Measurements from ENCODE around the gene MYO18A.
"Not testable (repeated sequence)": the region's sequence is repeated elsewhere in the genome, so short reads cannot be mapped to it uniquely, and the experiment has no call there.

MYO18A gene

GRCh38 chr17:29154516-29155226, 25.5 kb downstream of the MYO18A start:
- no peaks in the 10 kb centered on the region for H3K36me3 ChIP-seq (ENCODE audit: insufficient read depth, low read length)
- no peak overlapping the region; the same call in 1 of the 2 replicates for H3K9ac ChIP-seq (ENCODE audit: low read depth, low read length)
- no peaks in the 10 kb centered on the region for H3K9me3 ChIP-seq (ENCODE audit: control insufficient read depth, insufficient read depth, low read length)
- peaks cover 55% of the 10 kb centered on the region for H3K4me1 ChIP-seq (ENCODE audit: insufficient read depth, low read length)

- H3K36me3 ChIP-seq (ENCODE audit: insufficient read depth, low read length): no peaks in the 10 kb centered on the region
- no peak overlapping the region for H3K9ac ChIP-seq (ENCODE audit: low read depth, low read length)
- H3K9me3 ChIP-seq (ENCODE audit: control insufficient read depth, insufficient read depth, low read length): no peaks in the 10 kb centered on the region
- H3K4me1 ChIP-seq (ENCODE audit: insufficient read depth, low read length): peaks cover 50% of the 10 kb centered on the region
Observed at GRCh38 chr17:29151567-29151966, 28.6 kb downstream of the MYO18A start.

GRCh38 chr17:29150161-29150560, 30.0 kb downstream of the MYO18A start:
- Histone ChIP-seq H3K4me1 (ENCODE audit: insufficient read depth, low read length) (peaks cover 41% of the 10 kb centered on the region), H3K9me3 (ENCODE audit: control insufficient read depth, insufficient read depth, low read length) (no peaks in the 10 kb centered on the region), H3K36me3 (ENCODE audit: insufficient read depth, low read length) (no peaks in the 10 kb centered on the region), H3K9ac (ENCODE audit: low read depth, low read length) (no peak overlapping the region)

GRCh38 chr17:29149431-29150064, 30.6 kb downstream of the MYO18A start:
- H3K4me1 ChIP-seq (ENCODE audit: insufficient read depth, low read length): peaks cover 38% of the 10 kb centered on the region
- H3K36me3 ChIP-seq (ENCODE audit: insufficient read depth, low read length): no peaks in the 10 kb centered on the region
- peak overlapping the region; percentile 46 for H3K9ac ChIP-seq (ENCODE audit: low read depth, low read length)
- H3K9me3 ChIP-seq (ENCODE audit: control insufficient read depth, insufficient read depth, low read length): no peaks in the 10 kb centered on the region

GRCh38 chr17:29148790-29149430, 31.3 kb downstream of the MYO18A start:
- no peaks in the 10 kb centered on the region for H3K36me3 ChIP-seq (ENCODE audit: insufficient read depth, low read length)
- H3K4me1 ChIP-seq (ENCODE audit: insufficient read depth, low read length): peaks cover 34% of the 10 kb centered on the region
- no peaks in the 10 kb centered on the region for H3K9me3 ChIP-seq (ENCODE audit: control insufficient read depth, insufficient read depth, low read length)
- H3K9ac ChIP-seq (ENCODE audit: low read depth, low read length): peak overlapping the region; percentile 46

GRCh38 chr17:29148257-29148789, 31.9 kb downstream of the MYO18A start:
- peak overlapping the region; percentile 18; the same call in 1 of the 2 replicates for H3K9ac ChIP-seq (ENCODE audit: low read depth, low read length)
- no peaks in the 10 kb centered on the region for H3K9me3 ChIP-seq (ENCODE audit: control insufficient read depth, insufficient read depth, low read length)
- no peaks in the 10 kb centered on the region for H3K36me3 ChIP-seq (ENCODE audit: insufficient read depth, low read length)
- peaks cover 34% of the 10 kb centered on the region for H3K4me1 ChIP-seq (ENCODE audit: insufficient read depth, low read length)

GRCh38 chr17:29147682-29148081, 32.5 kb downstream of the MYO18A start:
- no peak overlapping the region for H3K9ac ChIP-seq (ENCODE audit: low read depth, low read length)
- H3K9me3 ChIP-seq (ENCODE audit: control insufficient read depth, insufficient read depth, low read length): no peaks in the 10 kb centered on the region
- H3K4me1 ChIP-seq (ENCODE audit: insufficient read depth, low read length): peaks cover 34% of the 10 kb centered on the region
- H3K36me3 ChIP-seq (ENCODE audit: insufficient read depth, low read length): no peaks in the 10 kb centered on the region

- not testable (repeated sequence) for H3K9me3 ChIP-seq (ENCODE audit: control insufficient read depth, insufficient read depth, low read length); H3K36me3 ChIP-seq (ENCODE audit: insufficient read depth, low read length); H3K9ac ChIP-seq (ENCODE audit: low read depth, low read length)
- peaks cover 34% of the 10 kb centered on the region for H3K4me1 ChIP-seq (ENCODE audit: insufficient read depth, low read length)
Observed at GRCh38 chr17:29147228-29147627, 33.0 kb downstream of the MYO18A start.

- Histone ChIP-seq H3K36me3 (ENCODE audit: insufficient read depth, low read length) (no peaks in the 10 kb centered on the region), H3K4me1 (ENCODE audit: insufficient read depth, low read length) (peaks cover 29% of the 10 kb centered on the region), H3K9ac (ENCODE audit: low read depth, low read length) (no peak overlapping the region)
Observed at GRCh38 chr17:29146369-29146972, 33.7 kb downstream of the MYO18A start.

GRCh38 chr17:29145289-29146073, 34.7 kb downstream of the MYO18A start:
- no peak overlapping the region for H3K9ac ChIP-seq (ENCODE audit: low read depth, low read length)
- no peaks in the 10 kb centered on the region for H3K9me3 ChIP-seq (ENCODE audit: control insufficient read depth, insufficient read depth, low read length)
- H3K4me1 ChIP-seq (ENCODE audit: insufficient read depth, low read length): peaks cover 34% of the 10 kb centered on the region
- no peaks in the 10 kb centered on the region for H3K36me3 ChIP-seq (ENCODE audit: insufficient read depth, low read length)

More at GRCh38 chr17:29146369-29146972, 33.7 kb downstream of the MYO18A start:
- no peaks in the 10 kb centered on the region for H3K9me3 ChIP-seq (ENCODE audit: control insufficient read depth, insufficient read depth, low read length)

- Histone ChIP-seq H3K4me1 (ENCODE audit: insufficient read depth, low read length) (peaks cover 38% of the 10 kb centered on the region), H3K36me3 (ENCODE audit: insufficient read depth, low read length) (no peaks in the 10 kb centered on the region), H3K9me3 (ENCODE audit: control insufficient read depth, insufficient read depth, low read length) (no peaks in the 10 kb centered on the region), H3K9ac (ENCODE audit: low read depth, low read length) (no peak overlapping the region)
Observed at GRCh38 chr17:29143894-29144293, 36.3 kb downstream of the MYO18A start.

GRCh38 chr17:29141514-29141876, 38.7 kb downstream of the MYO18A start:
- H3K4me1 ChIP-seq (ENCODE audit: insufficient read depth, low read length): peaks cover 39% of the 10 kb centered on the region
- H3K9me3 ChIP-seq (ENCODE audit: control insufficient read depth, insufficient read depth, low read length): no peaks in the 10 kb centered on the region
- no peak overlapping the region for H3K9ac ChIP-seq (ENCODE audit: low read depth, low read length)

GRCh38 chr17:29140631-29141513, 39.3 kb downstream of the MYO18A start:
- no peaks in the 10 kb centered on the region for H3K9me3 ChIP-seq (ENCODE audit: control insufficient read depth, insufficient read depth, low read length)
- H3K36me3 ChIP-seq (ENCODE audit: insufficient read depth, low read length): no peaks in the 10 kb centered on the region
- peaks cover 39% of the 10 kb centered on the region for H3K4me1 ChIP-seq (ENCODE audit: insufficient read depth, low read length)
- H3K9ac ChIP-seq (ENCODE audit: low read depth, low read length): no peak overlapping the region

More at GRCh38 chr17:29141514-29141876, 38.7 kb downstream of the MYO18A start:
- no peaks in the 10 kb centered on the region for H3K36me3 ChIP-seq (ENCODE audit: insufficient read depth, low read length)
